GM18507 (cell line): ENCODE results near the gene EXOSC10.
"Not testable (repeated sequence)": the region's sequence is repeated elsewhere in the genome, so short reads cannot be mapped to it uniquely, and the experiment has no call there.

ENCODE experiments used
- DNase-seq: peaks from one replicate; pipeline ENCODE4 v3.0.0; 2011; ENCODE audit warnings: low read depth; ENCODE audit not compliant: insufficient read length; ENCODE audit errors: extremely low spot score
- FAIRE-seq: peaks from 2 replicates; lab custom pipeline; 2011; peaks lifted over from hg19 to GRCh38; lab: Jason Lieb, UNC

EXOSC10 gene

DNA sequence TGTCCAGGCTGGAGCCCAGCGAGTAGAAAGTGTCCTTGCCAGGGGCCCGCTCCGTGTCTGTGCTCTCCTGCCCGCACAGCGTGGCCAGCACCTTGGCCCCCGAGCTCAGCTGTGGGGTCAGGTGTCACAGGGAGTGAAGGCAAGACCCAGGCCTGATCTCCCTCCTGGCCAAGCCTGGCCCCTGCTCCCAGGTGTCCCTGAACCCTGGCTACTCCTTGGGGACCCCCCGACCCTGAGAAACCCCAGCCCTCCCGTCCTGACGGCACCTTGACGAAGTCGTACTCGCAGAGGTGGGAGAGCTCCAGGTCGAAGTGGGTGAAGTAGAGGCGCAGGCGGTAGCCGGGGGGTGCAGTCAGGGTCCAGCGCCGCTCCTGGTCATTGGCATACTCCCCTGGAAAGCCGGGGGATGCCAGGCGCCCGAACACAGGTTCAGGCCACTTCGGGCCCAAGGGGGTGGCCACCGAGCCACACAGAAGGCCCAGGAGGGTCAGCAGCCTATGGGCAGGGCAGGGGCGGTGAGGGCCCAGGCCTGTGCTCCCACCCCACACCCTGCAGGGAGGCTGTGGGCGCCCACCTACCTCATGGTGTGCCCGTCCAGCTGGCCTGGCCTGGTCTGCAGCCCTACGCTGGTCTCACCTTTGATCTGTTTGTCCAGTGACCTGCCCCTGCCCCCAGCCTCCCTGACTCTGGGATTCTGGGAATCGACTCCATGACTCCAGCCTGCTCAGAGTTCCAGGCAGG lies 52.9 kb downstream of the EXOSC10 start, which contains the start of gene MASP2:
TSS of gene MASP2 (minus strand) at position 615 of the 741 bp plus-strand sequence. CDS start at position 583, 32 bp downstream.
- DNase-seq (no peak), FAIRE-seq (no peak)

DNA sequence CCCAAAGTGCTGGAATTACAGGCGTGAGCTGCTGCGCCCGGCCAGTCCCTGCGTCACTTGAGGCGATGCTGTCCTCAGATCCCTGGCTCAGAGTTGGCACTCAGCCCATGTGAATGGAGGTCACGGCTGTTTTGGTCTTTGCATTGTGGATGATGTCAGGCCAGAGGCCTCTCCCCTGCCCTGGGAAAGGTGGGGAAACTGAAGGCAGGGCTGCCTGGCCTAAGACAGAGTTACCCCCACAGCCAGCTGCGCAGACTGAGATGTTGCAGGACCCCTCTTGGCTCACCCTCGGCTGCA lies 53.5 kb downstream of the EXOSC10 start:
- FAIRE-seq, result no peak
- DNase-seq, result no peak

DNA sequence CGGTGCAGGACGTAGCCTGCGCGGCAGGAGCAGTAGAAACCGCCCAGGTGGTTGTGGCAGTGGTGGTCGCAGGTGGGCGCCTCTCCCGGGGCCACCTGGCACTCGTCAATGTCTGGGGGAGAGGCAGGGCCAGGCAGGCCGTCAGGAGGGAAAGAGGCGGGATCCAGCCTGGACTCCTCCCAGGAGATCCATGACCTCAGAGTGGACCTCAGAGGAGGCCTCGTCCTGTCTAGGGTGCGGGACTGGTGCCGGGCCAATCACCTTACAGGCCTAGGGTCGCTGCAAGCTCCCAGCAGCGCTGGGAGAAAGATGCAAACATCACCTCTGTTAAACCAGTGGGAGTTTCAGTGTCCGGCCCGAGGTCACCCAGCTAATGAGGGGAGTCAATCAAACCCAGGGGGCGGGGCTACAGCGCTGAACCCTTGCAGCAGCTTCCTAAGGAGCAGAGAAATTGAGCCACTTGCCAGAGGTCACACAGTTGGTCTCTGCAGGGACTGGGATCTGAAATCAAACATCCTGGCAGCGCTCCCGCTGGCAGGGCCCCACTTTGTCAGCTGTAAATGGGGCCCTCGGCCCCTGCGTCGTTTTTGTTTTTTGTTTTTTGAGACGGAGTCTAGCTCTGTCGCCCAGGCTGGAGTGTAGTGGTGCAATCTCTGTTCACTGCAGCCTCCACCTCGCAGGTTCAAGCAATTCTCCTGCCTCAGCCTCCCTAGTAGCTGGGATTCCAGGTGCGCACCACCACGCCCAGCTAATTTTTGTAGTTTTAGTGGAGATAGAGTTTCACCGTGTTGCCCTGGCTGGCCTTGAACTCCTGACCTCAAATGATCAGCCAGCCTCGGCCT lies 54.0 kb downstream of the EXOSC10 start:
- no peak for FAIRE-seq

DNA sequence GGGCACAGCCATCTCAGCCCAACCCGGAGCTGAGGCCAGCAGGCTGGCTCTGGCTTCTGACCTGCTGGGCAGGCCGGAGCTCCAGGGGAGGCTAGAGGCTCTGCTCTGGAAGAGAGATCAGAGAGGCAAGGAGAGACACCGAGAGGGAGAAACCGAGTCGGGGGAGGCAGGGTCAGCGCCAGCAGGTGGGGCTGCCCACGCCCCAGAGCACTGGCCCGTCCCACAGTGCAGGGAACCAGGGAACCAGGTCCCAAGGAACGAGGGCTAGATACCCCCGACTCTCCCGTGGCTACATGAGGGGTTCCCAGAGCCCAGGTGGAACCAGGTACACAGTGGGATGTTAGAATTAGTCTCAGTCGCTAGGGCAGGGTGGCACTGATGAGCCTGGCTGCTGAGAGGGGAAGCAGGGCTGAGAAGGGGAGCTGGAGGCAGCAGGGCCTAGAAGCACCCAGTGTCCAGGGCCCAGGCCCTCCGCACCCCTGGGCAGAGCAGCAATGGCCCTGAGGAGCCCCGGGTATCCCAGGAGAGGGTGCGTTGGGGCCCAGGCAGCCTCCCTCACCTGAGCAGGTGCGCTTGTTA lies 54.7 kb downstream of the EXOSC10 start:
- DNase-seq (no peak), FAIRE-seq (no peak)

More for the DNA sequence above, 54.0 kb downstream of the EXOSC10 start:
- DNase-seq, result no peak

DNA sequence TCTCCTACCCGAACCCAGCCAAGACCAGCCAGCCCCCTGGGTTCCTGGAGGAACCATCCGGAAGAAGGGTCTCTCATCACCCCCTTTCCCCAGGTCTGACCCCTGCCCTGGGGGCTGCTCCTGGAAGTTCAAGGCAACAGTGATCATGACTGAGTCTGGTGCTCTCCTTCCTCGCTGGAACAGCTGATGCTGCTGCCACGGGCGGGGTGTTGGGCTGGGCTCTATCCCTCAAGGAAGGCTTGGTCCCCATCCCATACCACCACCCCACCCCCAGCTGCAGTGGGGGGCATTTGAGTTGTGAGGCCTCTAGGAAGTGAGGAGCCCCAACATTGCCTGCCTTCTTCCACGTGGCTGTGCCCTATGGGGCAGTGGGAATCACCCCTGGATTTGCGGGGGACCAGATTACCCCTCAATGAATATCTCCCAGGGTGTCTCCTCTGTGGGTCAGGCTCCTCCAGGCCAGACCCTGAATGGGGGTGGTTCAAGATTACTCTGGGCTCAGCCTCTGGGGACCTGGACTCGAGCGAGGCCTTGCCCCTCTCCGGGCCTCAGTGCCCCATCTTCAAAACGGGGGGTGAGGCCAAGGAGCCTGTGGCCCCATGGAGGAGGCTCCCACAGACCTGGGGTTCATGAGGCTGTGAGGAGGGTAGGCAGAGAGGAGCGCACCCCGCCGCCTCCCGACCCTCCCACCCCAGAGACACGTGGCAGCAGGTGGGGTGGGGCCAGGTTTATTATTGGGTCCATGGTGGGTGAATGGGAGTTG lies 55.4 kb downstream of the EXOSC10 start:
- FAIRE-seq (no peak), DNase-seq (no peak)

DNA sequence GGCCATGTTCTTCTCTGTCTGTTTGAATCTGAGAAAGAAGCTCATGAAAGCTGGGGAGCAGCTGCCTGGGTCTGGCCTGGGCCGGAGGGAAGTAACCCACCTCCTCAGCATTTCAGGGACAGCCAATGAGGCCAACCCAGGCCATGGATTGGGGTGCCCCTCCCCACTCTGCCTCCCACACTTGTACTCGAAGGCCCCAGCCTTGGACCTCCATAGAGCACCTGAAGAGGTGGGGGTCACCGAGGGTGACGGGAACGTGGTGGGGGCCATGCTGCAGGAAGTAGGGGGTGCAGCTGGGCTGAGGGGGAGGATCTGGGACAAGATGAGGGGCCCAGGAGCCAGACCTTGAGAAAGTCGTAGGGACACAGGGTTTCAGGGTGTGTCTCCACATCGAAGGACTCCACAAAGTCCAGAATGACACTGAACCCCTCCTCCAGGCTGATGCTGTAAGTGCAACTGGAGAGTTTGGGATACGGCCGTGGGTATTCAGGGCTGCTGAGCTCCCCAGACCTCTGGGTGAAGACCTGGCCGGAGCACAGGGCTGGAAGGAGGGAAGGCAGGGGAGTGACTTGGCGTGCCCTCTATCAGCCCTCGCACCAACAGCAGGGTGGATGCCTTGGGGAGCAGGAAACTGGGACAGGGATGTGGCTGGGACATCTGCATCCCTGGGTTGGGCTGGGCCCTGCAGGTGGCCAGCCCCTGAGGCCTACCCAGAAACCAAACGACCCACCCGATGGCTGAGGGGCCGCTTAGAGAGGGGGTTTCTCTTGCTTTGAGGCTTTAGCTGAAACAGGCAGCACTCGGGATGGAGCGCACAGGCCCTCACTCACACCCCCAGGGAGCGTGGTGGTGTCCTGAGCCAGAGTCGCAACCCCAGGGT lies 56.4 kb downstream of the EXOSC10 start:
- DNase-seq (no peak), FAIRE-seq (no peak)

DNA sequence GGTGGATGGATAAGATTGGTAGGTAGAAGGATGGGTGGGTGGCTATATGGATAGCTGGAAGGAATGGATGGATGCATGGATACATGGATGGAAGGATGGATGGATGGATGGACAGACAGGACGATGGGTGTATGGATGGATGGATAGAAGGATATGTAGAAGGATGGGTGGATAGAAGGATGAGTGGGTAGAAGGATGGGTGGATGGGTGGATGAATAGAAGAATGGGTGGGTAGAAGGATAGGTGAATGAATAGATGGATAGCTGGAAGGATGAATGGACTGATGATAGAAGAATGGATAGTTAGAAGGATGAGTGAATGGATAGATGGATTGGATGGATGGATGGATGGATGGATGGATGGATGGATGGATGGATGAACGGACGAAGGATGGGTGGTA lies 57.6 kb downstream of the EXOSC10 start:
- no peak for FAIRE-seq
- DNase-seq, result no peak

DNA sequence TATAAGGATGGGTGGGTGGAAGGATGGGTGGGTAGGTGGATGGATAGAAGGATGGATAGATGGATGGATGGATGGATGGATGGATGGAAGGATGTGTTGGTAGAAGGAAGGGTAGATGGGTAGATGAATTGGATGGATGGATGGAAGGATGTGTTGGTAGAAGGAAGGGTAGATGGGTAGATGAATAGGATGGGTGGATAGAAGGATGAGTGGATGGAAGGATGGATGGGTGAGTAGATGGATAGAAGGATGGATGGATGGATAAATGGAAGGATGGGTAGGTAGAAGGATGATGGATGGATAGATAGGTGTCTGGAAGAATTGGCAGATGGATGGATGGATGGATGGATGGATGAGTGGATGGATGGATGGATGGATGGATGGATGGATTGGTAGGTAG lies 58.6 kb downstream of the EXOSC10 start:
- DNase-seq (no peak), FAIRE-seq (no peak)

DNA sequence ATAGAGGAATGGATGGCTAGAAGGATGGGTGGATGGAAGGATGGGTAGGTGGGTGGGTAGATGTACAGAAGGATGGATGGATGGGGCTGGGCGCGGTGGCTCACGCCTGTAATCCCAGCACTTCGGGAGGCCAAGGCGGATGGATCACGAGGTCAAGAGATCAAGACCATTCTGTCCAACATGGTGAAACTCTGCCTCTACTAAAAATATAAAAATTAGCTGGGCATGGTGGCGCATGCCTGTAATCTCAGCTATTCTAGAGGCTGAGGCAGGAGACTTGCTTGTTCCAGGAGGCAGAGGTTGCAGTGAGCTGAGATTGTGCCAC lies 59.6 kb downstream of the EXOSC10 start:
- FAIRE-seq, DNase-seq: not testable (repeated sequence)

DNA sequence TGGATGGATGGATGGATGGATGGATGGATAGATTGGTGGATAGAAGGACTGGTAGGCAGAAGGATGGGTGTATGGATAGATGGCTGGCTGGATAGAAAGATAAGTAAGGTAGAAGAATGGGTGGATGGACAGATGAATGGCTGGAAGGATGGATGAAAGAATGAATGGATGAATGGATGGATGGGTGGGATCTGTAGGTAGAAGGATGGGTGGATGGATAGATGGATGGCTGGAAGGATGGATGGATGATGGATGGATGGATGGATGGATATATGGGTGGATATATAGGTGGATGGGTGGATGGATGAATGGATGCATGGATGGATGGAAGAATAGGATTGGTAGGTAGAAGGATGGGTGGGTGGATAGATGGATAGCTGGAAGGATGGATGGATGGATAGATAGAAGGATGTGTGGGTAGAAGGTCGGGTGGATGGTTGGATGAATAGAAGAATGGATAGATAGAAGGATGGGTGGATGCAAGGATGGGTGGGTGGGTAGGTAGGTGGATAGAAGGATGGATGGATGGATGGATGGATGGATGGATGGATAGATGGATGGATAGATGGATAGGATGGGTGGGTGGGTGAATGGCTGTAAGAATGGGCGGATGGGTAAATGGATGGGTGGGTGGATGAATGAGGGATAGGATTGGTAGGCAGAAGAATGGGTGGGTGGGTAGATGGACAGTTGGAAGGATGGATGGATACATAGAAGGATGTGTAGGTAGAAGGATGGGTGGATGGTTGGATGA lies 60.1 kb downstream of the EXOSC10 start:
- DNase-seq (no peak), FAIRE-seq (no peak)

DNA sequence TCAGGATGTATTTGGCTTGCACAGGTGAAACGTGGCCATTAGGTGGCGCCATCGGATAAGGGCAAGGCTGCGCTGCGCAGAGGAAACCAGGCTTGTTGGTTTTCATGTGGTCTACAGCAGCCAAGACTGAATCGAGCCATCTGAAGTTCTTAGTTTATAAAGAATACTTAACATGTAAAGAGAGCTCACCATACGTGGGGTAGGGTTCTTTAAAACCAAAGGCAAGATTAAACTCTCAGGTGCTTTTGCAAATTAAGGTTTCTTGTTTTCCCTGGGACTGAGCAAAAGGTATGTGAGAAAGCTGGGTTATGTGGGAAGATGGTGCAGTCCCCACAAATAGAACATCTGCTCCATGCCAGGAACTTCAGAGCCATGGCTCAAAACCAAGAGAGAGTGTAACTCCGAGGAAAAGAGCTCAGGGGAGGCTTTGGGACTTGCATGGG lies 61.9 kb downstream of the EXOSC10 start:
- DNase-seq (peak; percentile 73), FAIRE-seq (peak; percentile 99)

DNA sequence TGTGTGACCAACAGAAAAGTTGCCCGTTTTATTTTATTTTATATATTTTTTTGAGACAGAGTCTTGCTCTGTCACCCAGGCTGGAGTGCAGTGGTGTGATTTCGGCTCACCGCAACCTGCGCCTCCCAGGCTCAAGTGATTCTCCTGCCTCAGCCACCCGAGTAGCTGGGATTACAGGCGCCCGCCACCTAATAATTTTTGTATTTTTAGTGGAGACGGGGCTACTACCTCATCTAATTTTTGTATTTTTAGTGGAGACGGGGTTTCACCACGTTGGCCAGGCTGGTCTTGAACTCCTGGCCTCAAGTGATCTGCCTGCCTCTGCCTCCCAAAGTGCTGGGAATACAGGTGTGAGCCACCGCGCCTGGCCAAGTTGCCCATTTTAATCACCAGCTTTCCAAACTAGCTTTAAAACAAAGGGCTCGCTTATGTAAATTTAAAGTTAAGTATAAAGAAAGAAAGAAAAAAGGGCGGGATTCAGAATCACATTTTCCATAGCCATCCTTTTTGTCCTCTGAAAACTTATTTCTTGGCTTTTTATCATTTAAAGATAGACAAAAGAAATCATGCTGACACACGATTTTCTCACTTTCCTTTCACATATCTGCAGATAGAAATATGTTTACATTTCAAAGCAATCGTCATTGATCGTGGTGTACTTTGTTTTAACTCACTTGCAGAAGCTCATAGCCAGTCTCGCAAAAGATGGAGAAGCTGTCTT lies 62.5 kb downstream of the EXOSC10 start:
- not testable (repeated sequence) for DNase-seq, FAIRE-seq

DNA sequence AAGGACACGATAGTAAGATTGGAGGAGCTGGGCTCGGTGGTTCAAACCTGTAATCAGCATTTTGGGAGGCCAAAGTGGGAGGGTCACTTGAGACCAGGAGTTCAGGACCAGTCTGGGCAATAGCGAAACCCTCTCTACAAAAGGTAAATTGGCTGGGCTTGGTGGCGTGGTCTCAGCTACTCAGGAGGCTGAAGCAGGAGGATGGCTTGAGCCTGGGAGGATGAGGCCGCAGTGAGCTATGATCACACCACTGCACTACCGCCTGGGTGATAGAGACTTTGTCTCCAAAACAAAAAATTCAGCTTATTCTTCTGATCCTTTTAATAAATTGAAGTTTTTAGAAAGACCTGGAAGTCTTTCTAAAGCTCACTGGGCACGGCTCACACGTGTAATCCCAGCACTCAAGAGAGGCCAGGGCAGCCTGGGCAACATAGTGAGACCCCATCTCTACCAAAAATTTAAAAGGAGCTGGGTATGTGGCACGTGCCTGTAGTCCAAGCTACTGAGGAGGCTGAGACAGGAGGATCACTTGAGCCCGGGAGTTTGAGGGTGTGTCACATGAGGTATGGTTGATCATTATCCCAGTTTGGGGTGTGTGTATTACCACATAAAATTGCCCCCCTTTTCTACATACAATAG lies 67.9 kb downstream of the EXOSC10 start:
- no peak for DNase-seq
- no peak for FAIRE-seq

DNA sequence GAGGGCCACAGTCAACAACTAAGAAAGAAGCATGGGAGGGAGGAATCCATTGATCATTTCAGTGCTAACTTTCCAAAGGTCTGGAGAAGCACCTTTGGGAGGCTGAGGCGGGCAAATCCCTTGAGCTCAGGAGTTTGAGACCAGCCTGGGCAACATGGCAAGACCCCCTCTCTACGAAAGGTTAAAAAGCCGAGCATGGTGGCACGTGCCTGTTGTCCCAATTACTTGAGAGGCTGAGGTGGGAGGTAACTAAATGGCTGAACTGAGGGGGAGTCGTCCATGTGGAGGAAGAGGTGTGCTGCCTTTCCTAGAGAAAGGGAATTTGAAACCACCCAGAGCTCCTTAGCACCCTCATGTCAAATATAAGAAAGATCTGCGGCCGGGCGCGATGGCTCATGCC lies 68.8 kb downstream of the EXOSC10 start:
- FAIRE-seq, result no peak
- no peak for DNase-seq

DNA sequence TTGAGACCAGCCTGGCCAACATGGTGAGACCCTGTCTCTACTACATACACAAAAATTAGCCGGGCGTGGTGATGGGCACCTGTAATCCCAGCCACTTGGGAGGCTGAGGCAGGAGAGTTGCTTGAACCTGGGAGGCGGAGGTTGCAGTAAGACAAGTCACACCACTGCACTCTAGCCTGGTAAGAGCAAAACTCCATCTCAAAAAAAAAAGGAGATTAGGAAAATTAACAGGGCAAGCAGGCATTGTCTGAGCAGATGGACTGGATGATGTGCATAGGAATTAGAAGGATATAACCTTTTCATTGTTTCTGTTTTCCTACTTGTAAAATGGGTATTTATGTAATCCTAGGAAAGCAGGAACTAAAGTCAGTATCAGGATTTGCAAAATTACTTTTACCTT lies 71.7 kb downstream of the EXOSC10 start:
- DNase-seq (no peak), FAIRE-seq (no peak)

DNA sequence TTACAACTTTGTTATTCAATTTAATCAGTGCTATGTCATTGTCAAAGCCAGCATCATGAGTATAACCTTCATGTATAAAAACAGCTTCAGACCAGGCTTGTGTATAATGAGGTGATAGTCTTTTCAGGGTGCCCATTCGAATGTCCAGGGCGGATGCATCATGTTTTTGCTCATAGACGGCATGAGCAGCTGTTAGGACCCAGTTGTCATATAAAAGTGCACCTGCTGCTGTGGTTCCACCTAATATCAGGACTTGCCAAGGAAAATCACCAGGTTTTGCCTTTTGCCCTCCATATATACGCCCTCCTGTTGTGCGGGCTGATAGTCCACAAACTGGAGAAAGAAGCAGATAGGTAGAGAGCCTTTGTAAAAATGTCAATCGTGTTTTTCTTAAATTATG lies 72.4 kb downstream of the EXOSC10 start:
- no peak for FAIRE-seq
- DNase-seq, result no peak

DNA sequence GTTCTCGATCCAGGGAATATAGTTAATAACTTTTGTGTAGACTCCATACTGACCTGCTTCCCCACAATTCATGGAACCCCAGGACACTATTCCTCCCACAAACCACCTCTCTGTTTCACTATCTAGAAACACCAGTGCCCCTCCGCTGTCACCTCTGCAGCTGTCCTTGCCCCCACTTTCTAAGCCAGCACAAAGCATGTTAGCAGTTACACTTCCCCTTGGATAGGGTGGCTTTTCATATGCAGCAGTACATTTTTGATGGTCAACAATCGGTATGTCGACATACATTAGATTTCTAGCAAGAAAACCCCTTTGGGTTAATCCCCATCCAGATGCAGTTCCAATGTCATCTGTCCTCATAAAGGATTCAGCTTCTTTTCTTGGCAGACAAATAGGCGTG lies 72.8 kb downstream of the EXOSC10 start:
- DNase-seq (no peak), FAIRE-seq (no peak)
